NCI-H345 treated with DMSO at 0.1 percent for 48 hours (cell line): Measurements from ENCODE around the gene DGCR6.
"Not testable (repeated sequence)": the region's sequence is repeated elsewhere in the genome, so short reads cannot be mapped to it uniquely, and the experiment has no call there.

Experiments used
- DNase-seq: peaks from one replicate; lab custom pipeline; 2025; ENCODE audit not compliant: unreplicated experiment; lab: John Stamatoyannopoulos, UW

Gene DGCR6

GRCh38 chr22:18959741-18960140, 53.6 kb downstream of the DGCR6 start:
- not testable (repeated sequence) for DNase-seq

DNA sequence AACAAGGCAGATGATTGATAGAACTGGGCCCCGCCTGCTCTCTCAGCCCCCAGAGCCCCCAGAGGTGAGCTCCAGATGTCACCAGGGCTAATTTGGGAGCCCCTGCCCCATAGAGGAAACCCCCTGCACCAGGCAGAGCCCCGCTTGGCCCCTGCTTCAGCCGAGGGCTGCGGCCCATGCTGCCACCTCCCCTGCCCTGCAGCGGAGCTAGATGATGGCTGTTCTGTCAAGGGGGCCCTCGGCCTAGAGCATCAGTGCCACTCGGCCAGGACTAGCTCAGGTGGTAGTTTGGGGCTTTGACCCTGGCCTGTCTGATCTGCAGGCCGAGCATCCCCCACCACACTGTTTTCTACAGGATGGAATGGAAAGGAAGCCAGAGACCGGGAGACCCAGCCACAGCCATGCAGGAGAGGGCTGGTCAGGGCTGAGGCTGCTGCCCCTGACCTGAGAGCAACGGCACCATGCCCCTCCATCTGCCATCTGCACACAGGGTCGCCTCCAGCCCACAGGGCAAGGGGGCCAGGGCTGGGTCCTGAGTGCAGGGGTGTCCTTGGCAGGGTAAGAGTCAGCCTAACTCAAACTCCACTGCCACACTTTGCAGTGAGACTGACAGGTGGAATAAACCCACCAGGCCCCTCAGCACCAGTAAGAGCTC, 54.2 kb downstream of the DGCR6 start:
- DNase-seq, result not testable (repeated sequence)

DNA sequence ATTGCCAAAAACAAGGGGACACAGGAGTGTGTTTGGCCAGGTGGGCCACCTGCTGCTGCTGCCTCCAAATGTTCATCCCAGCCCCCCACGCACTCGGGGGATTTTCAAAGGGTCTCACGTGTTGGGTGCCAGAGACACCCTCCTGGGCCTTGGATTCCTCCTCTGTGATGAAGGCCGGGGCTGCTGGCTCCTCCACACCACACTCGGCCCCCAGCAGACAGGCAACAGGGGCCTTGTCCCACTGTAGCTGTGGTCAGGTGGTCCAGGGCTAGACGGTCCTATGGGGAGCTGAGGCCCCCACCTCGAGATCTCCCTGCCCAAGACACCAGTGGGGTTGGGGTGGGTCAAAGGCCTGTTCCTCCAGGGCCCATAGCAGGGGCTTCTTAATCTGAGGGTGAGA, 55.1 kb downstream of the DGCR6 start:
- not testable (repeated sequence) for DNase-seq
